Measurements from ENCODE around the gene MCF2L2. TPM values are rescaled to one million over a fixed set of nuclear protein-coding genes. Genes with fewer than 3 reads are reported as not detected.

The MCF2L2 gene
- total RNA-seq, 1 donor = under 0.01 TPM

GRCh38 chr3:183198939-183199338, 229.5 kb downstream of the MCF2L2 start:
- TF ChIP-seq CTCF (IDR thresholded peaks at IDR 0.05; ENCODE audit: extremely low read depth, low read depth, low read length) = no peak
- H3K36me3 ChIP-seq (ENCODE audit: insufficient read depth, low read length) = no peaks in the 10 kb centered on the region
- H3K27ac ChIP-seq (ENCODE audit: low read depth, low read length) = no peak overlapping the region
- H3K4me1 ChIP-seq (ENCODE audit: insufficient read depth, low read length) = no peaks in the 10 kb centered on the region
- no peaks in the 10 kb centered on the region for H4K20me1 ChIP-seq (ENCODE audit: insufficient read depth, low read length)
- no peaks in the 10 kb centered on the region for H3K9me3 ChIP-seq (ENCODE audit: low read depth, low read length)
- H3K79me2 ChIP-seq (ENCODE audit: insufficient read depth, low read length) = no peaks in the 10 kb centered on the region
- no peak overlapping the region for H2AFZ ChIP-seq (ENCODE audit: low read length)
- no peak overlapping the region for H3K4me3 ChIP-seq (ENCODE audit: insufficient read depth, low read length)
- H3K27me3 ChIP-seq (ENCODE audit: insufficient read depth, low read length) = peaks cover 3% of the 10 kb centered on the region
- DNase-seq (ENCODE audit: insufficient read length, low spot score, missing footprints) = no peak
- H3K4me2 ChIP-seq (ENCODE audit: insufficient read depth, low read length) = no peak overlapping the region

DNA sequence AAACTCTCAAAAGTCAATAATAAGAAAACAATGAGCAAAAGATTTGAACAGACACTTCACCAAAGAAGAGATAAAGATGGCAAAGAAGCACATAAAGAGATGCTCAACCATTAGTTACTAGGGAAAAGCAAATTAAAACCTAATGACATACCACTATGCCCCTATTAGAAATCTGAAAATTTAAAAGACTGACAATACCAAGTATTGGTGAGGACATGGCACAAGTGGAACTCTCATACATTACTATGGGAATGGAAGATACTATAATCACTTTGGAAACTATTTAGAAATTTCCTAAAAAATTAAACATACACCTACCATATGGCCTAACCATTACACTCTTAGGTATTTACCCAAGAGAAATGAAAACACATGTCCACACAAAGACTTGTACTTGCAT, 230.7 kb downstream of the MCF2L2 start:
- H2AFZ ChIP-seq (ENCODE audit: low read length) = no peak overlapping the region
- no peaks in the 10 kb centered on the region for H3K36me3 ChIP-seq (ENCODE audit: insufficient read depth, low read length)
- H3K4me3 ChIP-seq (ENCODE audit: insufficient read depth, low read length) = no peak overlapping the region
- H4K20me1 ChIP-seq (ENCODE audit: insufficient read depth, low read length) = no peaks in the 10 kb centered on the region
- no peak overlapping the region for H3K4me2 ChIP-seq (ENCODE audit: insufficient read depth, low read length)
- H3K4me1 ChIP-seq (ENCODE audit: insufficient read depth, low read length) = no peaks in the 10 kb centered on the region
- no peak overlapping the region for H3K27ac ChIP-seq (ENCODE audit: low read depth, low read length)
- no peak for DNase-seq (ENCODE audit: insufficient read length, low spot score, missing footprints)
- peaks cover 3% of the 10 kb centered on the region for H3K27me3 ChIP-seq (ENCODE audit: insufficient read depth, low read length)
- TF ChIP-seq CTCF (IDR thresholded peaks at IDR 0.05; ENCODE audit: extremely low read depth, low read depth, low read length) = no peak
- no peaks in the 10 kb centered on the region for H3K9me3 ChIP-seq (ENCODE audit: low read depth, low read length)
- no peaks in the 10 kb centered on the region for H3K79me2 ChIP-seq (ENCODE audit: insufficient read depth, low read length)

- no peak overlapping the region for H3K4me2 ChIP-seq (ENCODE audit: insufficient read depth, low read length)
- H3K4me3 ChIP-seq (ENCODE audit: insufficient read depth, low read length) = no peak overlapping the region
- H3K27ac ChIP-seq (ENCODE audit: low read depth, low read length) = no peak overlapping the region
- H3K4me1 ChIP-seq (ENCODE audit: insufficient read depth, low read length) = no peaks in the 10 kb centered on the region
- no peaks in the 10 kb centered on the region for H3K36me3 ChIP-seq (ENCODE audit: insufficient read depth, low read length)
- no peak for TF ChIP-seq CTCF (IDR thresholded peaks at IDR 0.05; ENCODE audit: extremely low read depth, low read depth, low read length)
- no peaks in the 10 kb centered on the region for H3K79me2 ChIP-seq (ENCODE audit: insufficient read depth, low read length)
- peaks cover 3% of the 10 kb centered on the region for H3K27me3 ChIP-seq (ENCODE audit: insufficient read depth, low read length)
- H4K20me1 ChIP-seq (ENCODE audit: insufficient read depth, low read length) = no peaks in the 10 kb centered on the region
- H2AFZ ChIP-seq (ENCODE audit: low read length) = no peak overlapping the region
- no peak for DNase-seq (ENCODE audit: insufficient read length, low spot score, missing footprints)
- no peaks in the 10 kb centered on the region for H3K9me3 ChIP-seq (ENCODE audit: low read depth, low read length)
Measured at GRCh38 chr3:183195266-183195665, 233.2 kb downstream of the MCF2L2 start.

DNA sequence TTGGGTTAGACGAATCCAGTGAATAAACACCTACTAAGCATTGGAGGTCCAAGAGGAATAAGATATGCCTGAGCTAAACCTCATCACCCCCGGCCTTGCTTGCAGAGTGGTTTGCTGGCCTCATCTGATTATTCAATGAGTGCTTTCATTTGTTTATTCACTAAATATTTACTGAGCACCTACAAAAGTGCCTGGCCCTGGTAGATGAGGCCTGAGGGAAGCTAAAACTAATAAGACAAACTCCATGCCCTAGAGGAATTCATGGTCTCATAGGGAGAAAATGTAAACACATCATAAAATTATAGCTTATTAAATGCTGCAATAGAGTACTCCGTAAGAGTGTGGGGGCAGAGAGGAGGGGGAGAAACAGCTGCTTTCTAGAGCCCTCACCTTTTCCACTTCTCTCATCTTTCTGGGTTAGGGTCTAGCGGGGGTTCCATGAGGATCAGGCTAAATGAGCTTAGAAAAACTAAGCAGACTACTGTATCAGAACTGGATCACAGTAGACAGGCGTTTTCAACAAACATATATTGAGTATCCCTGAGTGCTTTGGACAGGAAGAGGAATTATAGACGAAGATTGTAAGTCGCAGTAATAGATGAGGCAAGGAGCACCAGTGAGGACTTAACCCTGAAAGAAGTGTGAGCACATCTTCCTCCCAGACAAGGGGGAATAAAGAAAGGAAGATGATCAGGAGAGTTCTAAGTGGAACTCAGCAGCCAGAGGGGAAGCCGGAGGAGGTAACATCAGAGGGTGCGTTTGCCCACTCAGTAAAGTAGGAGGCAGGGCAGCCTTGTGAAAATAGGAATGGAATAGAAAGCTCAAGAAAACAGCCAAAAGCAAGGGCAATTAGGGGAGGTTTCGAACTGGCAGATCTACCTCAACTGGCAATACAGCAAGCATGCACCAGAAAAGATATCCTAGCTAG, 234.4 kb downstream of the MCF2L2 start:
- H4K20me1 ChIP-seq (ENCODE audit: insufficient read depth, low read length) = no peaks in the 10 kb centered on the region
- no peaks in the 10 kb centered on the region for H3K36me3 ChIP-seq (ENCODE audit: insufficient read depth, low read length)
- DNase-seq (ENCODE audit: insufficient read length, low spot score, missing footprints) = no peak
- H3K4me3 ChIP-seq (ENCODE audit: insufficient read depth, low read length) = no peak overlapping the region
- H2AFZ ChIP-seq (ENCODE audit: low read length) = peak overlapping the region; percentile 35
- no peaks in the 10 kb centered on the region for H3K79me2 ChIP-seq (ENCODE audit: insufficient read depth, low read length)
- no peaks in the 10 kb centered on the region for H3K9me3 ChIP-seq (ENCODE audit: low read depth, low read length)
- no peak overlapping the region for H3K27ac ChIP-seq (ENCODE audit: low read depth, low read length)
- no peak overlapping the region for H3K4me2 ChIP-seq (ENCODE audit: insufficient read depth, low read length)
- H3K27me3 ChIP-seq (ENCODE audit: insufficient read depth, low read length) = peaks cover 2% of the 10 kb centered on the region
- no peaks in the 10 kb centered on the region for H3K4me1 ChIP-seq (ENCODE audit: insufficient read depth, low read length)
- TF ChIP-seq CTCF (IDR thresholded peaks at IDR 0.05; ENCODE audit: extremely low read depth, low read depth, low read length) = no peak

All from osteoblast (primary cell).